Omental fat pad (tissue), 4 donors: ENCODE results near the gene DLG3. TPM values are rescaled to one million over a fixed set of nuclear protein-coding genes. Genes with fewer than 3 reads are reported as not detected.

Source experiments
- ATAC-seq: fragments of 150-250 bp; one replicate; pipeline ENCODE4 v1.9.1; 2016; ENCODE audit warnings: mild to moderate bottlenecking, moderate library complexity; ENCODE audit not compliant: low FRiP score
- DNase-seq: peaks from one replicate; pipeline ENCODE4 v3.0.0-alpha.2; 2019; ENCODE audit warnings: low spot score
- CTCF ChIP-seq, 3 donors: fragments of 450-650 bp; IDR thresholded peaks; one replicate each; pipeline ENCODE4 v1.5.1; 2016 to 2017; ENCODE audit warnings: antibody characterized with exemption in 3 of 3, mild to moderate bottlenecking in 3 of 3, moderate library complexity in 2 of 3
- total RNA-seq, 4 donors: library from RNA; depleted of rRNA; stranded (reverse); fragments of >200 nt; gene quantifications; one replicate each; pipeline ENCODE4 v1.1.0, GENCODE V29; 2016

Gene DLG3
- total RNA-seq, 4 donors from 2014 or later = 3.7 to 7.8 (median 5.3) TPM

DNA sequence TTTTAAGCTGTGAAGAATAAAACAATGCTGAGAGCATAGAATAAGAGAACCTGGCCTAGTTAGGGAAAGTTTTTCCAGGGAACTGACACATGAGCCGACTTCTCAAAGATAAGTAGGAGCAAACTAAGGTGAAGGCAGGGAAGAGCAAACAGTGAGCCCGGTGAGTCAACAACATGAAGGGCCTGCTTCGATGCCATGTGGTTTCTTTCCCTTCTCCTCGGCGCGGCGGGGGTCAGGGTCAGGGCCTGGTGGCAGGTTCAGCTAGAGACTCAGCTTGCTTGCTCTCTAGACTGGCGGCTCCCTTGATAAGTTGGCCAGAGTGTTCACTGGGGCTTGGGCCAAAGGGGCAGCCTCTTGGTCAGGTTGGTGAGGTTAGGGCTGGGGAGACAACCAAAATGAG is 81.1 kb downstream of the DLG3 start:
- no peak for TF ChIP-seq CTCF (IDR thresholded peaks at IDR 0.05)
- ATAC-seq (no peak), DNase-seq (no peak)

GRCh38 chrX:70527053-70527452 is 82.4 kb downstream of the DLG3 start:
- DNase-seq (no peak), ATAC-seq (no peak)
- TF ChIP-seq CTCF (IDR thresholded peaks at IDR 0.05) = no peak

GRCh38 chrX:70527610-70528345 is 83.1 kb downstream of the DLG3 start:
- no peak for TF ChIP-seq CTCF (IDR thresholded peaks at IDR 0.05)
- DNase-seq (no peak), ATAC-seq (no peak)

DNA sequence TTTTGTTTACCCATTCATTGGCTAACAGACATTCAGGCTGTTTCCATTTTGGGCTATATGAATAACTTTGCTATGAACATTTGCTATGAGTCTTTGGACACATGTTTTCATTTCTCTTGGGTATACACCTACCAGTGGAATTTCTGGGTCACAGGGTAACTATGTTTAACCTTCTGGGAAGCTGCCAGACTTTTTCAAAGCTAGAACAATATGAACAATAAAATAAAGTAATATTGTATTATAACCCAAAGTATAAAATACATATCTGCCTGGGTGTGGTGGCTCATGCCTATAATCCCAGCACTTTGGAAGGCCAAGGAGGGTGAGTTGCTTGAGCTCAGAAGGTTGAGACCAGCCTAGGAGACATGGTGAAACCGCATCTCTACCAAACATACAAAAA is 90.6 kb downstream of the DLG3 start:
- DNase-seq (no peak), ATAC-seq (no peak)
- TF ChIP-seq CTCF (IDR thresholded peaks at IDR 0.05) = no peak

DNA sequence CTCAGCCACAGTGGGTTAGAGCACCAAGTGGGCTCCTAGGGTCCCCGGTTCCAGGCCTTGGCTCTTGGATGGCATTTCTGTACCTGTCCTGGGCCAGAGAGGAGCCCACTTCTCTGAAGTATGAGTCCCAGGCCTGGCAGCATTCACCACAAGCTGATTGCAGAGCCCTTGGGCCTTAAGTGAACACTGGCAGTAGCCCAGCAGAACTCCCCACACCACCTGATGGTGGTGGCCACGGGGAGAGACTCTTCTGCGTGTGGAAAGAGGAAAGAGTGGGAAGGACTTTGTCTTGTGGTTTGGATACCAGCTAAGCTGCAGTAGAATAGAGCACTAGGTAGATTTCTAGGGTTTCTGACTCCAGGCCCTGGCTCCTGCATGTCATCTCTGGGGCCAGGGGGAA is 104.8 kb downstream of the DLG3 start:
- ATAC-seq (no peak), DNase-seq (no peak)
- no peak for TF ChIP-seq CTCF (IDR thresholded peaks at IDR 0.05)

GRCh38 chrX:70552130-70552704 is 107.6 kb downstream of the DLG3 start:
- no peak for DNase-seq
- no peak for ATAC-seq
- TF ChIP-seq CTCF (IDR thresholded peaks at IDR 0.05) = no peak

DNA sequence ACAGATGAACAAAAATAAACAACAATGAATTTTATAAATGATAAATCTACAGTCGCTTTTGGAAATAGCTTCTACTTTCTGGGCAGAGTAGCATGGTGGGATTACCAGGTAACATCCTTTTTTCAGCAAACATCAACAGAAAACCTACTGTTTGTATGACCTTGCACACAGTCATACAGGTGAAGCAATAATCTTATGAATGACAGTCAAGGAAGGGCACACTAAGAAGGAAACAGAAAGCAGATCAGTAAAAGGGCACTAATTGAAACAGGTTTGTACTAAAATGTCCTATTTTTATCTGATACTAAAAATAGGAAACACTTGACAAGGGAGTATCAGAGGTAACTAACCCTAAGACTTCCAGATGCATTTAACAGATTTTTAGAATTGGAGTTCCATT is 108.9 kb downstream of the DLG3 start:
- TF ChIP-seq CTCF (IDR thresholded peaks at IDR 0.05) = no peak
- ATAC-seq (no peak), DNase-seq (no peak)
